ENCODE results near the gene SEMA3C. TPM values are rescaled to one million over a fixed set of nuclear protein-coding genes. Genes with fewer than 3 reads are reported as not detected.

The SEMA3C gene
- total RNA-seq, 1 donor from 2014 or later = 0.26 TPM

DNA sequence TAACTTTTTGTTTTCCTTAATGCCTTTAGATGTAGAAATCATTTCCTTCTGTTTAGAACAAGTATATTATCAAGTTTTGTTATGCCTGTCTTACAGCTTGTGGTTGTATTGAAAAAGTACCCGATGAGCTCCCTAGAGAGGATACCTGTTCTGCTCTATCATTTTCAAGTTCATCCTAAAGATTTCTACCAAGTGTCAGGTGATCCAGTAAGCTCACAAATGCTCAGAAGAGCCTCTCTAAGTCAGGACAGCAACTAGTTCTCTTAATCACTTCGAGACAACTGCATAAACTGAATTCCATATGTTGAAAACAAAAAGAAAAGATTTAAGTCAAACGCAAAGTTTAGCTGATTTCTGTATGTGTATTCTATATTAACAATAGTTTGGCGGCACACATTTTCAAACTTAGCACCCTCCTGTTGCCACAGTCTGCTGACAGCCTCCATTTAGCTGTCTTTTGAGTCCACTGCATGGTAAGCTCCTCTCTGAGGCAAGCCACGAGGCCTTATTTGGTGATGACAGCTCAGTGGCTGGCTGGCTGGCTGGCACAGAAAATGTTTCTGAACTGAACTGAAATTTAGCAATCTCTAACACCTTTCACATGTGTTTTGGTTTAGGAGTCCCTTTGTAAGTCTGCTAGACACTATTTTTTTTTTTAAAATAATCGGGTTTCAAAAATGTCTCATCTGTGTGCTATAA, 59.4 kb downstream of the SEMA3C start:
- no peak for DNase-seq (ENCODE audit: low spot score)
- Mint-ChIP-seq H3K27ac (ENCODE audit: unreplicated experiment) (no peak overlapping the region), H3K9me3 (ENCODE audit: unreplicated experiment) (no peaks in the 10 kb centered on the region), H3K4me3 (ENCODE audit: unreplicated experiment) (no peak overlapping the region), H3K36me3 (ENCODE audit: low read depth, unreplicated experiment) (no peaks in the 10 kb centered on the region), H3K4me1 (ENCODE audit: unreplicated experiment) (no peaks in the 10 kb centered on the region), H3K27me3 (ENCODE audit: unreplicated experiment) (no peaks in the 10 kb centered on the region)
- TF ChIP-seq, protein P1, sequence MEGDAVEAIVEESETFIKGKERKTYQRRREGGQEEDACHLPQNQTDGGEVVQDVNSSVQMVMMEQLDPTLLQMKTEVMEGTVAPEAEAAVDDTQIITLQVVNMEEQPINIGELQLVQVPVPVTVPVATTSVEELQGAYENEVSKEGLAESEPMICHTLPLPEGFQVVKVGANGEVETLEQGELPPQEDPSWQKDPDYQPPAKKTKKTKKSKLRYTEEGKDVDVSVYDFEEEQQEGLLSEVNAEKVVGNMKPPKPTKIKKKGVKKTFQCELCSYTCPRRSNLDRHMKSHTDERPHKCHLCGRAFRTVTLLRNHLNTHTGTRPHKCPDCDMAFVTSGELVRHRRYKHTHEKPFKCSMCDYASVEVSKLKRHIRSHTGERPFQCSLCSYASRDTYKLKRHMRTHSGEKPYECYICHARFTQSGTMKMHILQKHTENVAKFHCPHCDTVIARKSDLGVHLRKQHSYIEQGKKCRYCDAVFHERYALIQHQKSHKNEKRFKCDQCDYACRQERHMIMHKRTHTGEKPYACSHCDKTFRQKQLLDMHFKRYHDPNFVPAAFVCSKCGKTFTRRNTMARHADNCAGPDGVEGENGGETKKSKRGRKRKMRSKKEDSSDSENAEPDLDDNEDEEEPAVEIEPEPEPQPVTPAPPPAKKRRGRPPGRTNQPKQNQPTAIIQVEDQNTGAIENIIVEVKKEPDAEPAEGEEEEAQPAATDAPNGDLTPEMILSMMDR (IDR thresholded peaks at IDR 0.05; ENCODE audit: unreplicated experiment) = no peak

GRCh38 chr7:80858141-80858903, 60.5 kb downstream of the SEMA3C start:
- no peak for DNase-seq (ENCODE audit: low spot score)
- H3K9me3 Mint-ChIP-seq (ENCODE audit: unreplicated experiment) = no peaks in the 10 kb centered on the region
- H3K4me3 Mint-ChIP-seq (ENCODE audit: unreplicated experiment) = no peak overlapping the region
- H3K27ac Mint-ChIP-seq (ENCODE audit: unreplicated experiment) = no peak overlapping the region
- H3K27me3 Mint-ChIP-seq (ENCODE audit: unreplicated experiment) = no peaks in the 10 kb centered on the region
- H3K4me1 Mint-ChIP-seq (ENCODE audit: unreplicated experiment) = no peaks in the 10 kb centered on the region
- TF ChIP-seq, protein P1 (IDR thresholded peaks at IDR 0.05; ENCODE audit: unreplicated experiment) = no peak
- H3K36me3 Mint-ChIP-seq (ENCODE audit: low read depth, unreplicated experiment) = no peaks in the 10 kb centered on the region

DNA sequence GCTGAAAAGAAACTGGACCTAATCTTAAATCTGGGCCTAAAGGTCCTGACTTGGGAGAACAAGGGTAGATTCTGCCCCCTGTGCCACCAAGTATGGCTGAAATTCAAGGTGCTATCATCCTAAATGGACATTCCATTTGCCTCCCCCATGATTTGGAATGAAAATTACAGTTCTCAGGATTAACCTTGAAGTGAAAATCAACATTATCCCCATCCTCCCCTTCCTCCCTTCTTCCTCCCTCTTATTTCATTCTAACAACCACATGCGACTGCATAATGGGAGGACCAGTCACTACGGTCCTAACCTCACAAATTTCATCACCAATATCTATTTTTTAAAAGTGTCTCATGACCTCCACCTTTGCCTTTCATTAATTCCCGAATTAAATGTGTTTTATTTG, 62.1 kb downstream of the SEMA3C start:
- no peaks in the 10 kb centered on the region for H3K36me3 Mint-ChIP-seq (ENCODE audit: low read depth, unreplicated experiment)
- no peak overlapping the region for H3K27ac Mint-ChIP-seq (ENCODE audit: unreplicated experiment)
- TF ChIP-seq, protein P1 (IDR thresholded peaks at IDR 0.05; ENCODE audit: unreplicated experiment) = no peak
- no peaks in the 10 kb centered on the region for H3K9me3 Mint-ChIP-seq (ENCODE audit: unreplicated experiment)
- no peak overlapping the region for H3K4me3 Mint-ChIP-seq (ENCODE audit: unreplicated experiment)
- H3K4me1 Mint-ChIP-seq (ENCODE audit: unreplicated experiment) = no peaks in the 10 kb centered on the region
- no peaks in the 10 kb centered on the region for H3K27me3 Mint-ChIP-seq (ENCODE audit: unreplicated experiment)
- DNase-seq (ENCODE audit: low spot score) = no peak

DNA sequence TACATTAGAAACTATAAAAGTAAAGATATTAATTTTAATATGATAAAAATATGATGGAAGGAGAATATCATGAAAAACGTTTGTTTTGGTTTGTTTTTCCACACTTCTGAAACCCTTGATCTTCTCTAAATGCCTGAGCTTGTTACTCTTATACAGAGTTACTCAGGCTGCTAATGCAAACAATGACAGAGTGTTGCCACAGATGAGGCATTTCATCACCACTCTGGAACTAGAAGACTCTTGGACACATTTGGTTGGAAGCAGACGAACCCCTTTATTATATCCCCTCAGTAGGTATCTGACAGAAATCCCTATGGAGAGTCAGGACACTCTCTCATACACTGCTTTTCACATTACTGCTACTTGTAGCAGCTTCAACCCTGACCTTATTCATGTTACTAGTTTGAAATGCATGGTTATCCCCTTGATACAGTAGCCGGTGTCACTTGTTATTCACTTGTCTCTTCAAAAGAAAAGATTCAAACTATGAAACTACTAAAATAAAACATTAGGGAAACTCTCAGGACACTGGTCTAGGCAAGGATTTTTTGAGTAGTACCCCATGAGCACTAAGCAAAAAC, 66.9 kb downstream of the SEMA3C start:
- TF ChIP-seq, protein P1 (IDR thresholded peaks at IDR 0.05; ENCODE audit: unreplicated experiment) = no peak
- Mint-ChIP-seq H3K36me3 (ENCODE audit: low read depth, unreplicated experiment) (no peaks in the 10 kb centered on the region), H3K9me3 (ENCODE audit: unreplicated experiment) (no peaks in the 10 kb centered on the region), H3K27ac (ENCODE audit: unreplicated experiment) (no peak overlapping the region), H3K4me3 (ENCODE audit: unreplicated experiment) (no peak overlapping the region), H3K4me1 (ENCODE audit: unreplicated experiment) (no peaks in the 10 kb centered on the region), H3K27me3 (ENCODE audit: unreplicated experiment) (no peaks in the 10 kb centered on the region)
- no peak for DNase-seq (ENCODE audit: low spot score)

- Mint-ChIP-seq H3K9me3 (ENCODE audit: unreplicated experiment) (no peaks in the 10 kb centered on the region), H3K4me3 (ENCODE audit: unreplicated experiment) (no peak overlapping the region), H3K27ac (ENCODE audit: unreplicated experiment) (no peak overlapping the region), H3K36me3 (ENCODE audit: low read depth, unreplicated experiment) (no peaks in the 10 kb centered on the region), H3K4me1 (ENCODE audit: unreplicated experiment) (no peaks in the 10 kb centered on the region), H3K27me3 (ENCODE audit: unreplicated experiment) (peaks cover 1% of the 10 kb centered on the region)
- no peak for DNase-seq (ENCODE audit: low spot score)
- TF ChIP-seq, protein P1 (IDR thresholded peaks at IDR 0.05; ENCODE audit: unreplicated experiment) = no peak
Observed at GRCh38 chr7:80848841-80849240, 70.0 kb downstream of the SEMA3C start.
